ENCODE data around the gene DLGAP1. TPM values are rescaled to one million over a fixed set of nuclear protein-coding genes. Genes with fewer than 3 reads are reported as not detected.

The DLGAP1 gene
- polyA plus RNA-seq, 1 of the 3 experiments (the other 2 are of a cell fraction), result not detected

DNA sequence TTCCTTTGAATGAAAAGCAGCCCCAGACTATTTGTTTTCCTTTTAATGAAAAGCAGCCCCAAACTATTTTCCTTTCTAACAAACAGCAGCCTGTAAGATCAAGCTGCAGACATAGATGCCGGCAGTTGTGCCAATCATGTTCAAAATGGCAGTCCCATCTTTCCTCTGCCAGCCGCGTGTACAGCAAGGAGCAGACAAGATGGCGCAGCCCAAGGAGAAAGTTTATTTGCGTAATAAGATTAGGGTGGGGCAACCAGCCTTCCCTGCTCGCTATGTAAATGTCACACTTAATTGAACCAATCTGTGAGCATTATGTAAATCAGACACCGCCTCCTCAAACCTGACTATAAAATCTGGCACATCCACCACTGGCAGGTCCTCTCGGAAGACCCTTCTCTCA lies 779.1 kb downstream of the DLGAP1 start:
- CTCF ChIA-PET, result interaction anchor here (6.8 kb wide), 1 partner anchor 10 kb away, joined by 43 read pairs; no protein-coding TSS in a partner anchor
- Histone ChIP-seq H3K9me2 (no peaks in the 10 kb centered on the region), H3K4me3 (ENCODE audit: low read depth in 2 of 2, low read length in 1 of 2) (no peak overlapping the region), H3K27ac (ENCODE audit: low read depth in 2 of 2, low read length in 1 of 2) (no peak overlapping the region), H3K4me2 (no peak overlapping the region), H4K20me1 (ENCODE audit: insufficient read depth) (no peaks in the 10 kb centered on the region), H3K9ac (no peak overlapping the region), H3K79me2 (ENCODE audit: insufficient read depth) (no peaks in the 10 kb centered on the region), H2AFZ (ENCODE audit: low read depth) (no peak overlapping the region), H3K4me1 (ENCODE audit: control insufficient read depth in 1 of 2, insufficient read depth in 2 of 2, low read depth in 1 of 2, low read length in 1 of 2) (no peaks in the 10 kb centered on the region; a peak in 1 of 4 replicates), H3F3A (replicated peaks; ENCODE audit: insufficient read depth) (no peaks in the 10 kb centered on the region), H3K27me3 (ENCODE audit: insufficient read depth) (no peaks in the 10 kb centered on the region), H3K9me3 (no peaks in the 10 kb centered on the region), H3K36me3 (replicated peaks in 1 of 2; ENCODE audit: control insufficient read depth in 1 of 2, insufficient read depth in 2 of 2, low read length in 1 of 2) (no peaks in the 10 kb centered on the region)
- POLR2A ChIA-PET, result no interaction called here
- no peak for DNase-seq
- WGBS (ENCODE audit: low lambda C conversion rate), result 85% methylated on average over 8 of the region's 8 CpGs
- TF ChIP-seq, protein P1, sequence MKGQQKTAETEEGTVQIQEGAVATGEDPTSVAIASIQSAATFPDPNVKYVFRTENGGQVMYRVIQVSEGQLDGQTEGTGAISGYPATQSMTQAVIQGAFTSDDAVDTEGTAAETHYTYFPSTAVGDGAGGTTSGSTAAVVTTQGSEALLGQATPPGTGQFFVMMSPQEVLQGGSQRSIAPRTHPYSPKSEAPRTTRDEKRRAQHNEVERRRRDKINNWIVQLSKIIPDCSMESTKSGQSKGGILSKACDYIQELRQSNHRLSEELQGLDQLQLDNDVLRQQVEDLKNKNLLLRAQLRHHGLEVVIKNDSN (IDR thresholded peaks at IDR 0.05; ENCODE audit: borderline replicate concordance, low read depth), result no peak
- TF ChIP-seq, protein P2, sequence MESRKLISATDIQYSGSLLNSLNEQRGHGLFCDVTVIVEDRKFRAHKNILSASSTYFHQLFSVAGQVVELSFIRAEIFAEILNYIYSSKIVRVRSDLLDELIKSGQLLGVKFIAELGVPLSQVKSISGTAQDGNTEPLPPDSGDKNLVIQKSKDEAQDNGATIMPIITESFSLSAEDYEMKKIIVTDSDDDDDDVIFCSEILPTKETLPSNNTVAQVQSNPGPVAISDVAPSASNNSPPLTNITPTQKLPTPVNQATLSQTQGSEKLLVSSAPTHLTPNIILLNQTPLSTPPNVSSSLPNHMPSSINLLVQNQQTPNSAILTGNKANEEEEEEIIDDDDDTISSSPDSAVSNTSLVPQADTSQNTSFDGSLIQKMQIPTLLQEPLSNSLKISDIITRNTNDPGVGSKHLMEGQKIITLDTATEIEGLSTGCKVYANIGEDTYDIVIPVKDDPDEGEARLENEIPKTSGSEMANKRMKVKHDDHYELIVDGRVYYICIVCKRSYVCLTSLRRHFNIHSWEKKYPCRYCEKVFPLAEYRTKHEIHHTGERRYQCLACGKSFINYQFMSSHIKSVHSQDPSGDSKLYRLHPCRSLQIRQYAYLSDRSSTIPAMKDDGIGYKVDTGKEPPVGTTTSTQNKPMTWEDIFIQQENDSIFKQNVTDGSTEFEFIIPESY (IDR thresholded peaks at IDR 0.05; ENCODE audit: borderline replicate concordance, low read depth), result no peak
- TF ChIP-seq, protein P3, sequence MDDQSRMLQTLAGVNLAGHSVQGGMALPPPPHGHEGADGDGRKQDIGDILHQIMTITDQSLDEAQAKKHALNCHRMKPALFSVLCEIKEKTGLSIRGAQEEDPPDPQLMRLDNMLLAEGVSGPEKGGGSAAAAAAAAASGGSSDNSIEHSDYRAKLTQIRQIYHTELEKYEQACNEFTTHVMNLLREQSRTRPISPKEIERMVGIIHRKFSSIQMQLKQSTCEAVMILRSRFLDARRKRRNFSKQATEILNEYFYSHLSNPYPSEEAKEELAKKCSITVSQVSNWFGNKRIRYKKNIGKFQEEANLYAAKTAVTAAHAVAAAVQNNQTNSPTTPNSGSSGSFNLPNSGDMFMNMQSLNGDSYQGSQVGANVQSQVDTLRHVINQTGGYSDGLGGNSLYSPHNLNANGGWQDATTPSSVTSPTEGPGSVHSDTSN (IDR thresholded peaks at IDR 0.05), result no peak
- TF ChIP-seq, protein P4, sequence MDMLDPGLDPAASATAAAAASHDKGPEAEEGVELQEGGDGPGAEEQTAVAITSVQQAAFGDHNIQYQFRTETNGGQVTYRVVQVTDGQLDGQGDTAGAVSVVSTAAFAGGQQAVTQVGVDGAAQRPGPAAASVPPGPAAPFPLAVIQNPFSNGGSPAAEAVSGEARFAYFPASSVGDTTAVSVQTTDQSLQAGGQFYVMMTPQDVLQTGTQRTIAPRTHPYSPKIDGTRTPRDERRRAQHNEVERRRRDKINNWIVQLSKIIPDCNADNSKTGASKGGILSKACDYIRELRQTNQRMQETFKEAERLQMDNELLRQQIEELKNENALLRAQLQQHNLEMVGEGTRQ (IDR thresholded peaks at IDR 0.05; ENCODE audit: borderline replicate concordance, low read depth, low read length), result no peak
- TF ChIP-seq POLR2AphosphoS5 (IDR thresholded peaks at IDR 0.05; ENCODE audit: low read depth, low read length) (no peak), EZH2phosphoT487 (IDR thresholded peaks at IDR 0.05; ENCODE audit: borderline replicate concordance, low read depth) (no peak), TEAD4 (IDR thresholded peaks at IDR 0.05; ENCODE audit: borderline replicate concordance, insufficient read depth) (no peak), RXRA (IDR thresholded peaks at IDR 0.05; ENCODE audit: borderline replicate concordance, low read depth) (no peak), ELF1 (IDR thresholded peaks at IDR 0.05) (no peak)
- TF ChIP-seq, protein P5, sequence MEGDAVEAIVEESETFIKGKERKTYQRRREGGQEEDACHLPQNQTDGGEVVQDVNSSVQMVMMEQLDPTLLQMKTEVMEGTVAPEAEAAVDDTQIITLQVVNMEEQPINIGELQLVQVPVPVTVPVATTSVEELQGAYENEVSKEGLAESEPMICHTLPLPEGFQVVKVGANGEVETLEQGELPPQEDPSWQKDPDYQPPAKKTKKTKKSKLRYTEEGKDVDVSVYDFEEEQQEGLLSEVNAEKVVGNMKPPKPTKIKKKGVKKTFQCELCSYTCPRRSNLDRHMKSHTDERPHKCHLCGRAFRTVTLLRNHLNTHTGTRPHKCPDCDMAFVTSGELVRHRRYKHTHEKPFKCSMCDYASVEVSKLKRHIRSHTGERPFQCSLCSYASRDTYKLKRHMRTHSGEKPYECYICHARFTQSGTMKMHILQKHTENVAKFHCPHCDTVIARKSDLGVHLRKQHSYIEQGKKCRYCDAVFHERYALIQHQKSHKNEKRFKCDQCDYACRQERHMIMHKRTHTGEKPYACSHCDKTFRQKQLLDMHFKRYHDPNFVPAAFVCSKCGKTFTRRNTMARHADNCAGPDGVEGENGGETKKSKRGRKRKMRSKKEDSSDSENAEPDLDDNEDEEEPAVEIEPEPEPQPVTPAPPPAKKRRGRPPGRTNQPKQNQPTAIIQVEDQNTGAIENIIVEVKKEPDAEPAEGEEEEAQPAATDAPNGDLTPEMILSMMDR (IDR thresholded peaks at IDR 0.05), result no peak
